Fibroblast of lung (primary cell): ENCODE results near the gene UBA7. TPM values are rescaled to one million over a fixed set of nuclear protein-coding genes. Genes with fewer than 3 reads are reported as not detected.

ENCODE experiments used
- DNase-seq, 2 donors: peaks; one replicate each; pipeline versions ENCODE4 v3.0.0 to v3.0.0-alpha.2; 2010; ENCODE audit warnings: low read depth in 2 of 2
- H2AFZ ChIP-seq: 2 replicates; pipeline ENCODE4 v1.5.1; 2012; ENCODE audit warnings: low read length, control low read depth, inconsistent platforms
- H3K27ac ChIP-seq: 2 replicates; pipeline ENCODE4 v1.5.1; 2011; ENCODE audit warnings: low read length, control low read depth; ENCODE audit not compliant: insufficient read depth
- H3K27me3 ChIP-seq: 2 replicates; pipeline ENCODE4 v1.5.1; 2011; ENCODE audit warnings: mild to moderate bottlenecking, low read length; ENCODE audit not compliant: control insufficient read depth, insufficient read depth
- H3K36me3 ChIP-seq: 2 replicates; pipeline ENCODE4 v1.5.1; 2011; ENCODE audit warnings: low read length; ENCODE audit not compliant: control insufficient read depth, insufficient read depth
- H3K4me1 ChIP-seq: 2 replicates; pipeline ENCODE4 v1.5.1; 2011; ENCODE audit warnings: low read length; ENCODE audit not compliant: control insufficient read depth, insufficient read depth; ENCODE audit errors: extremely low read depth
- H3K4me2 ChIP-seq: 2 replicates; pipeline ENCODE4 v1.5.1; 2011; ENCODE audit warnings: low read length, control low read depth; ENCODE audit not compliant: insufficient read depth; ENCODE audit errors: extremely low read depth
- H3K4me3 ChIP-seq, 4 experiments: fragments of 200-600 bp in 1 of 4; sonication (generic) in 1 of 4; replicated peaks in 1 of 4; 2 replicates each; pipeline ENCODE4 v1.5.1; 2011 to 2016; ENCODE audit warnings: low read length in 4 of 4, low read depth in 3 of 4, mild to moderate bottlenecking in 3 of 4, control low read depth in 2 of 4, inconsistent platforms in 1 of 4, mixed read lengths in 1 of 4; ENCODE audit not compliant: insufficient read depth in 1 of 4; ENCODE audit errors: control extremely low read depth in 1 of 4
- H3K79me2 ChIP-seq: 2 replicates; pipeline ENCODE4 v1.5.1; 2012; ENCODE audit warnings: mild to moderate bottlenecking, low read length, inconsistent platforms; ENCODE audit not compliant: control insufficient read depth, insufficient read depth
- H3K9ac ChIP-seq: 2 replicates; pipeline ENCODE4 v1.5.1; 2011; ENCODE audit warnings: mild to moderate bottlenecking, low read length, control low read depth; ENCODE audit not compliant: insufficient read depth
- H3K9me3 ChIP-seq: 2 replicates; pipeline ENCODE4 v1.5.1; 2012; ENCODE audit warnings: low read depth, low read length; ENCODE audit not compliant: control insufficient read depth, insufficient read depth
- H4K20me1 ChIP-seq: 2 replicates; pipeline ENCODE4 v1.5.1; 2011; ENCODE audit warnings: low read length; ENCODE audit not compliant: control insufficient read depth, insufficient read depth; ENCODE audit errors: extremely low read depth
- EZH2 ChIP-seq: IDR thresholded peaks from 2 replicates; pipeline ENCODE4 v1.5.1; 2012; ENCODE audit warnings: low read length, control low read depth, mild to moderate bottlenecking; ENCODE audit errors: missing control alignments
- polyA plus RNA-seq, 2 donors: library from polyadenylated mRNA; depleted of rRNA in 1 of 2; stranded (reverse) in 1 of 2; unstranded in 1 of 2; fragments of >200 nt; gene quantifications; 2 replicates each; pipeline ENCODE4 v1.2.1, GENCODE V29; 2011 to 2012; ENCODE audit warnings: missing spikeins in 1 of 2
- total RNA-seq: library from RNA; depleted of rRNA; stranded (reverse); fragments of >200 nt; gene quantifications from 2 replicates; pipeline ENCODE4 v1.2.1, GENCODE V29; 2014
- TF ChIP-seq, protein P1 (sequence below), 2 donors: IDR thresholded peaks in 1 of 2; conservative IDR thresholded peaks in 1 of 2; 1 replicate in 1 of 2; 2 replicates in 1 of 2; pipeline ENCODE4 v1.5.1; 2011 to 2012; ENCODE audit warnings: low read length in 2 of 2, control low read depth in 1 of 2, inconsistent platforms in 1 of 2, low read depth in 1 of 2, mild to moderate bottlenecking in 1 of 2

UBA7 gene
- total and polyA plus RNA-seq, 2 donors (not counting 1 experiment from before 2014, with no cell fraction given) = 33.7 to 57.1 TPM

DNA sequence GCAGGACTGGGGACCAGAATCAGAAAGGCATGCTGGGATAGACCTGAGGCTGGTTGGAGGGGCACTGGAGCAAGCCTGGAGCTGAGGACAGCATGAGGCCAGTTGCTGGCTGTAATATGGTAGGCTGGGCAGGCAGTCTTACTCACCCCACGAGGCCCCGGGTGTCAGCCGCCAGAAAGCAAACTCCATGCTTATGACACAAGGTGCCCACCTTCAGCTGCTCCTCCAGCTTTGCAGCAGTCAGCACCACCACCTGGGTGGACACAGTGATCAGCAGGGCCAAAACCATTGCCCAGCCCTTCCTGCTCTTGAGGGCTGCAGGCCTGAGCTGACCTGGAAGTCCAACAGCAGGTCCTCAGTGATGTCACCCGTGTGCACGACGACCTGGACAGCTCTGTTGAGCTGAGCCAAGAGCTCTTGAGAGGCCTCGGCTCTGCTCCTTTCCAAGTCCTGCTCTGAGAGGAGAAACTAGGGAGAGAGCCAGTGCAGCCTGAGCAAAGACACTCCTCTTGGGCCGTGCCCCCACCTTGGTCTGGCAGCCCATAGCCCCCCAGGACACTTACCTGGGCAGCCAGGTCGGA, 747 bp downstream of the UBA7 start:
- Histone ChIP-seq H3K79me2 (no peaks in the 10 kb centered on the region), H4K20me1 (no peaks in the 10 kb centered on the region), H3K9me3 (no peaks in the 10 kb centered on the region), H3K4me3 (peak overlapping the region; percentile 29 to 71 (median 62)), H3K9ac (peak overlapping the region; percentile 64), H3K4me2 (peak overlapping the region; percentile 98), H3K36me3 (peaks cover 6% of the 10 kb centered on the region), H3K27me3 (no peaks in the 10 kb centered on the region), H3K27ac (peak overlapping the region; percentile 60), H3K4me1 (peaks cover 8% of the 10 kb centered on the region), H2AFZ (no peak overlapping the region)
- DNase-seq = no peak
- TF ChIP-seq, protein P1, sequence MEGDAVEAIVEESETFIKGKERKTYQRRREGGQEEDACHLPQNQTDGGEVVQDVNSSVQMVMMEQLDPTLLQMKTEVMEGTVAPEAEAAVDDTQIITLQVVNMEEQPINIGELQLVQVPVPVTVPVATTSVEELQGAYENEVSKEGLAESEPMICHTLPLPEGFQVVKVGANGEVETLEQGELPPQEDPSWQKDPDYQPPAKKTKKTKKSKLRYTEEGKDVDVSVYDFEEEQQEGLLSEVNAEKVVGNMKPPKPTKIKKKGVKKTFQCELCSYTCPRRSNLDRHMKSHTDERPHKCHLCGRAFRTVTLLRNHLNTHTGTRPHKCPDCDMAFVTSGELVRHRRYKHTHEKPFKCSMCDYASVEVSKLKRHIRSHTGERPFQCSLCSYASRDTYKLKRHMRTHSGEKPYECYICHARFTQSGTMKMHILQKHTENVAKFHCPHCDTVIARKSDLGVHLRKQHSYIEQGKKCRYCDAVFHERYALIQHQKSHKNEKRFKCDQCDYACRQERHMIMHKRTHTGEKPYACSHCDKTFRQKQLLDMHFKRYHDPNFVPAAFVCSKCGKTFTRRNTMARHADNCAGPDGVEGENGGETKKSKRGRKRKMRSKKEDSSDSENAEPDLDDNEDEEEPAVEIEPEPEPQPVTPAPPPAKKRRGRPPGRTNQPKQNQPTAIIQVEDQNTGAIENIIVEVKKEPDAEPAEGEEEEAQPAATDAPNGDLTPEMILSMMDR (conservative IDR thresholded peaks at IDR 0.05 in 1 of 2, IDR thresholded peaks at IDR 0.05 in 1 of 2; ENCODE audit: low read depth in 1 of 2, low read length in 2 of 2) = no peak
- TF ChIP-seq EZH2 = no peak

DNA sequence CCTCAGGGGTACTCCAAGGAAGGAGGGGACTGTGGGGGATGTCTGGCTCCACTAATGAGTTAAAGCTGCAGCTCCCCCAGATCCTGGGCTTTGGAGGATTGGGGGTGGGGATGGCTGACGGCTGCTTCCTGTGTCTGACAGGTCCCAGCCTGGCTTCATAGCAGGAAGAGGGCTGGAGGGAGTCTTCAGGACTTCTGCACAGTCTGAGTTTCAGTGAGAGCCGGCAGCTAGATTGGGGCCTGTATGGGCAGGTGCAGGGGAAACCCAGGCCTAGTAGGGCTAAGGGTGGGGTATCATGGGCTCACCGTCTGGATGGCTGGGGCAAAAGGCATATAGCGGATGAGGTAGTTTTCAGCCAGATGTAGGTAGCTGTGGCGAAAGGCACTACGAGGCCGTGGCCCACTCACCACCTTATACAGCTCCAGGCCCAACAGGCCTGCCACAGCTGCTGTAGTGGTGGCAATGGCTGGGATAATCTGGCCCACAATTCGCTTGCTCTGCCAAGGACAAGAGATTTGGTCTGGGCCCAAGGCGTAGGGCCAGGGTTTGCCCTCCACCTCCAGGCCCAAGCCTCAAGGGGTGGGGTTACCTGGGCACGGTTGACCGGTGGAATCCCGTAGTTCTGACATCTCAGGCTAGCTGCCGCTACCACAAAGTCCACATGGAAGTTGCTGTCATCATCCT, 6.2 kb downstream of the UBA7 start:
- no peak overlapping the region for H3K4me3 ChIP-seq

GRCh38 chr3:49806850-49807249, 6.9 kb downstream of the UBA7 start:
- H3K4me1 ChIP-seq = peaks cover 26% of the 10 kb centered on the region
- no peaks in the 10 kb centered on the region for H3K79me2 ChIP-seq
- H3K36me3 ChIP-seq = peaks cover 6% of the 10 kb centered on the region
- H3K9ac ChIP-seq = no peak overlapping the region
- H3K9me3 ChIP-seq = no peaks in the 10 kb centered on the region
- no peak for DNase-seq
- no peaks in the 10 kb centered on the region for H3K27me3 ChIP-seq
- H2AFZ ChIP-seq = no peak overlapping the region
- no peak overlapping the region for H3K4me3 ChIP-seq
- no peaks in the 10 kb centered on the region for H4K20me1 ChIP-seq
- TF ChIP-seq EZH2 = no peak
- TF ChIP-seq, protein P1 (conservative IDR thresholded peaks at IDR 0.05 in 1 of 2, IDR thresholded peaks at IDR 0.05 in 1 of 2; ENCODE audit: low read depth in 1 of 2, low read length in 2 of 2) = no peak
- H3K4me2 ChIP-seq = no peak overlapping the region
- H3K27ac ChIP-seq = no peak overlapping the region

More for the DNA sequence above, 6.2 kb downstream of the UBA7 start:
- Histone ChIP-seq H4K20me1 (no peaks in the 10 kb centered on the region), H2AFZ (no peak overlapping the region), H3K4me2 (no peak overlapping the region), H3K9ac (no peak overlapping the region), H3K4me1 (peaks cover 26% of the 10 kb centered on the region), H3K79me2 (no peaks in the 10 kb centered on the region), H3K36me3 (peaks cover 6% of the 10 kb centered on the region), H3K27me3 (no peaks in the 10 kb centered on the region), H3K9me3 (no peaks in the 10 kb centered on the region), H3K27ac (no peak overlapping the region)
- DNase-seq = peak in 1 of 2 donors; percentile 20
- TF ChIP-seq, protein P1 (conservative IDR thresholded peaks at IDR 0.05 in 1 of 2, IDR thresholded peaks at IDR 0.05 in 1 of 2; ENCODE audit: low read depth in 1 of 2, low read length in 2 of 2) = no peak
- TF ChIP-seq EZH2 = no peak
